Heart left ventricle (tissue), 16 donors: ENCODE measurements around the gene CLSTN2. TPM values are rescaled to one million over a fixed set of nuclear protein-coding genes. Genes with fewer than 3 reads are reported as not detected.

Experiments used
- ATAC-seq, 4 donors: fragments of 200-7000 bp; cut with Tn5 transposase; one replicate each; pipeline ENCODE4 v1.9.1; 2020 to 2022; ENCODE audit warnings: moderate library complexity in 4 of 4, mild to moderate bottlenecking in 3 of 4, moderate number of reproducible peaks in 1 of 4
- DNase-seq, 5 donors: peaks; one replicate each; pipeline ENCODE4 v3.0.0-alpha.2; 2020
- H3K27ac ChIP-seq, 12 donors: fragments of 200-600 bp; sonication (generic) in 4 of 12; one replicate each; pipeline versions ENCODE4 v1.5.0 to v1.8.0; 2016 to 2022; ENCODE audit warnings: mild to moderate bottlenecking in 2 of 12
- H3K27me3 ChIP-seq, 9 donors: fragments of 200-600 bp; sonication (generic) in 2 of 9; one replicate each; pipeline versions ENCODE4 v1.5.1 to v1.8.0; 2016 to 2022; ENCODE audit warnings: mild to moderate bottlenecking in 3 of 9
- H3K36me3 ChIP-seq, 9 donors: fragments of 200-600 bp; sonication (generic) in 2 of 9; one replicate each; pipeline versions ENCODE4 v1.5.0 to v1.8.0; 2018 to 2022; ENCODE audit warnings: mild to moderate bottlenecking in 2 of 9
- H3K4me1 ChIP-seq, 12 donors: fragments of 200-600 bp; sonication (generic) in 4 of 12; one replicate each; pipeline versions ENCODE4 v1.5.0 to v1.8.0; 2016 to 2022; ENCODE audit warnings: mild to moderate bottlenecking in 3 of 12
- H3K4me3 ChIP-seq, 12 donors: fragments of 200-600 bp; sonication (generic) in 4 of 12; one replicate each; pipeline versions ENCODE4 v1.5.0 to v1.8.0; 2017 to 2022; ENCODE audit warnings: mild to moderate bottlenecking in 9 of 12, moderate library complexity in 4 of 12
- H3K9me3 ChIP-seq, 12 donors: fragments of 200-600 bp; sonication (generic) in 4 of 12; one replicate each; pipeline versions ENCODE4 v1.5.0 to v1.8.0; 2016 to 2022; ENCODE audit warnings: mild to moderate bottlenecking in 1 of 12
- POLR2A ChIP-seq, 2 donors: fragments of 450-650 bp; IDR thresholded peaks; one replicate each; pipeline ENCODE4 v1.6.1; 2017; ENCODE audit warnings: antibody characterized with exemption in 2 of 2, mild to moderate bottlenecking in 2 of 2, moderate library complexity in 2 of 2
- WGBS, 4 donors: extraction: QIAGEN DNeasy Blood & Tissue Kit in 2 of 4; methylation state at CpG; one replicate each; pipeline versions ENCODE4 v1.1.5 to v1.1.7; 2013 to 2018; 5-methylcytosine and 5-hydroxymethylcytosine counted together
- intact Hi-C, 10 donors: fragments of 100-400 bp; cut with DNase I; formaldehyde crosslinking; loops; one replicate each; pipeline versions ENCODE4 v1.11.1 to v1.14.2; 2022
- polyA plus RNA-seq, 2 donors: library from polyadenylated mRNA; stranded (reverse); fragments of 200-250 nt; gene quantifications; one replicate each; pipeline ENCODE4 v1.2.3, GENCODE V29; 2013
- total RNA-seq, 9 donors: library from RNA; depleted of rRNA in 2 of 9; stranded (reverse); fragments of >200 nt in 2 of 9; fragmentation: NEBNext Ultra II Directional in 3 of 9; extraction: Animal tissue kit (Norgen Biotek cat#: 25700) in 3 of 9; gene quantifications; one replicate each; pipeline versions ENCODE4 v1.1.0 to v1.2.4, GENCODE V29; 2016 to 2023
- TF ChIP-seq, protein P1 (sequence below), 12 donors: fragments of 200-600 bp; sonication (generic) in 4 of 12; IDR thresholded peaks; one replicate each; pipeline versions ENCODE4 v1.5.0 to v1.8.0; 2018 to 2022; ENCODE audit warnings: antibody characterized with exemption in 12 of 12, mild to moderate bottlenecking in 5 of 12
- donor health status: ischemic (EF 13 %, LVEDD 7.1; RV severe dilation, severe dysfunction).
- donor health status: healthy with polysubstance abuse.
- donor health status: DM: no; HTN: yes; CAD: no.
- donor health status: DM: no; HTN: no; CAD: no.
- donor health status: ischemic (EF 25% LVEDD 6.9; RV normal size, moderate dysfunction).
- donor health status: ischemic (EF 25% LVEDD 5.7; RV mildly dilated, moderate dysfunction).
- donor health status: healthy.
- donor health status: DM: yes; HTN: yes; CAD: no.
- donor health status: ischemic (EF 35%, LVEDD 5.7; RV mildly dilated, moderate dysfunction).
- donor health status: nonischemic (EF 11% LVEDD 7.7; RV severe dilation, severe dysfunction).
- donor health status: DM: yes; HTN: yes; CAD: no.
- donor health status: PGD.
- donor health status: ischemic (EF 29% LVEDD 5.4; RV normal size, mild dysfunction).
- donor health status: nonischemic (EF 23%, LVEDD 6.1; RV moderate dilation, normal function).

The CLSTN2 gene
- total and polyA plus RNA-seq, 11 donors, result 0.69 to 7.6 (median 3.9) TPM

DNA sequence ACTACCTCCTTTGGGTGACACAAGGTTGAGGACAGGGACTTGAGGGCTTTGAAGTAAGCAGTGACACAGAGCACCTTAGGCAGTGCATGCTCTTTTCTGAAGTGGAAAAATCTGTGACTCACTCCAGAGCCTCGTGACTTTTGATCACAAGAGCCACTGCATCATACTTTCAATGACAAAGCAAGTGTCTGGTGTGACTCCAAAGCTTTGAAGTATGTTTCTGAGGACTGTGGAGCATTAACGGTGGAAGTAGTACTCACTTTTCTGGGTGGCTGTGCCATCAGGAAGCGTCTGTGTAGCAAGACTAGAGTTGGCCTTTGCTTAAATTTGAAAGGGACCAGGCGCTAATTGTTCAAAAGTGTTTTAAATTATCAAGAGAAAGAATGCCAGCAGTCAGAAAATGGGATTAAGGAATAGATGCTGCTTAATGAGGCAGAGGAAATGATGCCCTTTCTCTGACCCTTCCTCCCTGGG is 532.2 kb downstream of the CLSTN2 start:
- peaks cover 0 to 17% (median 0%) of the 10 kb centered on the region in 12 donors for H3K4me1 ChIP-seq
- no peak for TF ChIP-seq POLR2A (IDR thresholded peaks at IDR 0.05)
- TF ChIP-seq, protein P1, sequence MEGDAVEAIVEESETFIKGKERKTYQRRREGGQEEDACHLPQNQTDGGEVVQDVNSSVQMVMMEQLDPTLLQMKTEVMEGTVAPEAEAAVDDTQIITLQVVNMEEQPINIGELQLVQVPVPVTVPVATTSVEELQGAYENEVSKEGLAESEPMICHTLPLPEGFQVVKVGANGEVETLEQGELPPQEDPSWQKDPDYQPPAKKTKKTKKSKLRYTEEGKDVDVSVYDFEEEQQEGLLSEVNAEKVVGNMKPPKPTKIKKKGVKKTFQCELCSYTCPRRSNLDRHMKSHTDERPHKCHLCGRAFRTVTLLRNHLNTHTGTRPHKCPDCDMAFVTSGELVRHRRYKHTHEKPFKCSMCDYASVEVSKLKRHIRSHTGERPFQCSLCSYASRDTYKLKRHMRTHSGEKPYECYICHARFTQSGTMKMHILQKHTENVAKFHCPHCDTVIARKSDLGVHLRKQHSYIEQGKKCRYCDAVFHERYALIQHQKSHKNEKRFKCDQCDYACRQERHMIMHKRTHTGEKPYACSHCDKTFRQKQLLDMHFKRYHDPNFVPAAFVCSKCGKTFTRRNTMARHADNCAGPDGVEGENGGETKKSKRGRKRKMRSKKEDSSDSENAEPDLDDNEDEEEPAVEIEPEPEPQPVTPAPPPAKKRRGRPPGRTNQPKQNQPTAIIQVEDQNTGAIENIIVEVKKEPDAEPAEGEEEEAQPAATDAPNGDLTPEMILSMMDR (IDR thresholded peaks at IDR 0.05), result no peak
- H3K36me3 ChIP-seq, result no peaks in the 10 kb centered on the region
- H3K9me3 ChIP-seq, result no peaks in the 10 kb centered on the region
- H3K27me3 ChIP-seq, result no peaks in the 10 kb centered on the region
- 46 to 58% (median 49%) methylated on average over 4 of the region's 4 CpGs for WGBS, 4 donors
- intact Hi-C loops, result no loop called here
- peak in 3 of 4 donors; percentile 83 to 90 (median 86) for ATAC-seq
- DNase-seq, result no peak
- H3K27ac ChIP-seq, result peak overlapping the region in 2 of 12 donors; percentile 38 to 61
- no peak overlapping the region for H3K4me3 ChIP-seq

- DNase-seq (no peak), ATAC-seq (no peak)
- no peak overlapping the region for H3K27ac ChIP-seq
- H3K27me3 ChIP-seq, result no peaks in the 10 kb centered on the region
- H3K4me3 ChIP-seq, result no peak overlapping the region
- H3K36me3 ChIP-seq, result no peaks in the 10 kb centered on the region
- TF ChIP-seq POLR2A (IDR thresholded peaks at IDR 0.05), result no peak
- TF ChIP-seq, protein P1 (IDR thresholded peaks at IDR 0.05), result no peak
- intact Hi-C loops, result no loop called here
- peaks cover 0 to 17% (median 0%) of the 10 kb centered on the region in 12 donors for H3K4me1 ChIP-seq
- H3K9me3 ChIP-seq, result no peaks in the 10 kb centered on the region
These were observed 532.9 kb downstream of the CLSTN2 start for GRCh38 chr3:140467796-140468315.

DNA sequence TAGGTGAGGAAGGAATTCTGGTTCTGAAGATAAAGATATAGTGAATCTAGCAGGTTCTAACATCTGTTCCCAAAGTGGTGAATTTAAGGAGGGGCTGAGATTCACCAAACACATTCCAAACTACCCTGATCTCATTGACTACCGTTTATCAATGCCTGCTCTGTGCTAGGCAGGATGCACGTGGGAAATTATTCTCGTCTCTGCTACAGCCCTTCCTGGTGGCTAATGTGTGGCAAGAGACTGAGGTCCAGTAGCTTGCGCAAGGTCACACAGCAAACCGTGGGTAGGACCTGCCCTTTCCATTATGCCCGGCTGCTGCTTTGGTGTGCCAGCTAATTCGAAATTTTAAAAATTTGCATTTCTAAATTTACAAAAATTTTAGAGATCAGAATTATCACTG is 533.4 kb downstream of the CLSTN2 start:
- TF ChIP-seq POLR2A (IDR thresholded peaks at IDR 0.05), result no peak
- TF ChIP-seq, protein P1 (IDR thresholded peaks at IDR 0.05), result no peak
- ATAC-seq (no peak), DNase-seq (no peak)
- H3K9me3 ChIP-seq, result no peaks in the 10 kb centered on the region
- peaks cover 0 to 12% (median 0%) of the 10 kb centered on the region in 12 donors for H3K4me1 ChIP-seq
- no peaks in the 10 kb centered on the region for H3K36me3 ChIP-seq
- WGBS, 4 donors, result 68 to 74% (median 70%) methylated on average over 7 of the region's 7 CpGs
- no peaks in the 10 kb centered on the region for H3K27me3 ChIP-seq
- H3K27ac ChIP-seq, result no peak overlapping the region
- intact Hi-C loops, result no loop called here
- H3K4me3 ChIP-seq, result no peak overlapping the region

GRCh38 chr3:140469491-140469890 is 534.5 kb downstream of the CLSTN2 start:
- Histone ChIP-seq H3K27me3 (no peaks in the 10 kb centered on the region), H3K27ac (no peak overlapping the region), H3K4me3 (no peak overlapping the region), H3K4me1 (peaks cover 0 to 12% (median 0%) of the 10 kb centered on the region in 12 donors), H3K9me3 (no peaks in the 10 kb centered on the region), H3K36me3 (no peaks in the 10 kb centered on the region)
- ATAC-seq (no peak), DNase-seq (no peak)
- no peak for TF ChIP-seq POLR2A (IDR thresholded peaks at IDR 0.05)
- TF ChIP-seq, protein P1 (IDR thresholded peaks at IDR 0.05), result no peak
- intact Hi-C loops, result no loop called here
- 74 to 90% (median 79%) methylated on average over 4 of the region's 4 CpGs for WGBS, 4 donors
